OCI-LY3 (cell line): ENCODE measurements around the gene FSTL4.
A peak's percentile ranks its signal among the peaks of the same experiment; 100 is the strongest.

Experiments
- H2AFZ ChIP-seq: fragments of 200-600, 300-600 bp; shearing (Covaris generic); 2 replicates; pipeline ENCODE4 v1.6.0; 2014; ENCODE audit warnings: antibody characterized with exemption, low read depth, low read length
- H3K27ac ChIP-seq: fragments of 200-600, 300-600 bp; sonication (generic); 2 replicates; pipeline ENCODE4 v1.5.1; 2014; ENCODE audit warnings: mild to moderate bottlenecking, low read length, moderate library complexity, mixed read lengths
- H3K27me3 ChIP-seq: fragments of 200-600, 300-600 bp; sonication (generic); 2 replicates; pipeline ENCODE4 v1.6.1; 2014; ENCODE audit warnings: low read depth, low read length, mixed read lengths
- H3K36me3 ChIP-seq: fragments of 200-600, 300-600 bp; sonication (generic); replicated peaks from 2 replicates; pipeline ENCODE3; 2014; ENCODE audit warnings: low read depth, low read length, mixed read lengths
- H3K4me1 ChIP-seq: fragments of 300-600, 200-600 bp; sonication (generic); 2 replicates; pipeline ENCODE4 v1.6.1; 2014; ENCODE audit warnings: low read length, mixed read lengths
- H3K4me2 ChIP-seq: fragments of 200-600, 300-600 bp; sonication (generic); 2 replicates; pipeline ENCODE4 v1.6.1; 2014; ENCODE audit warnings: low read length, mixed read lengths
- H3K4me3 ChIP-seq: fragments of 300-600, 200-600 bp; sonication (generic); 2 replicates; pipeline ENCODE4 v1.5.1; 2014; ENCODE audit warnings: antibody characterized with exemption, mild to moderate bottlenecking, low read length, moderate library complexity
- H3K79me2 ChIP-seq: fragments of 300-600, 200-600 bp; shearing (Covaris generic); 2 replicates; pipeline ENCODE4 v1.6.1; 2014; ENCODE audit warnings: mild to moderate bottlenecking, low read length, mixed read lengths
- H3K9ac ChIP-seq: fragments of 300-600, 200-600 bp; shearing (Covaris generic); 2 replicates; pipeline ENCODE4 v1.6.0; 2014; ENCODE audit warnings: mild to moderate bottlenecking, low read length, moderate library complexity
- H3K9me3 ChIP-seq: fragments of 200-600, 300-600 bp; shearing (Covaris generic); 2 replicates; pipeline ENCODE4 v1.6.1; 2014; ENCODE audit warnings: low read length, mixed read lengths; ENCODE audit not compliant: insufficient read depth
- H4K20me1 ChIP-seq: fragments of 200-600, 300-600 bp; sonication (generic); 2 replicates; pipeline ENCODE4 v1.6.1; 2016; ENCODE audit warnings: low read length, mixed read lengths; ENCODE audit not compliant: insufficient read depth
- EZH2phosphoT487 ChIP-seq: fragments of 200-600 bp; shearing (Covaris generic); IDR thresholded peaks from 2 replicates; pipeline ENCODE4 v1.6.1; 2018; ENCODE audit warnings: antibody characterized with exemption, mixed run types, low read depth
- TF ChIP-seq, protein P1 (sequence below): fragments of 200-600, 300-600 bp; sonication (generic); IDR thresholded peaks from 2 replicates; pipeline ENCODE4 v1.5.1; 2014; ENCODE audit warnings: antibody characterized with exemption, low read length, low read depth

The FSTL4 gene

GRCh38 chr5:133612249-133612860 is at the start of gene FSTL4:
TSS of gene FSTL4 (minus strand) at chr5:133612541.
- no peaks in the 10 kb centered on the region for H3K27me3 ChIP-seq
- TF ChIP-seq EZH2phosphoT487: no peak
- TF ChIP-seq, protein P1, sequence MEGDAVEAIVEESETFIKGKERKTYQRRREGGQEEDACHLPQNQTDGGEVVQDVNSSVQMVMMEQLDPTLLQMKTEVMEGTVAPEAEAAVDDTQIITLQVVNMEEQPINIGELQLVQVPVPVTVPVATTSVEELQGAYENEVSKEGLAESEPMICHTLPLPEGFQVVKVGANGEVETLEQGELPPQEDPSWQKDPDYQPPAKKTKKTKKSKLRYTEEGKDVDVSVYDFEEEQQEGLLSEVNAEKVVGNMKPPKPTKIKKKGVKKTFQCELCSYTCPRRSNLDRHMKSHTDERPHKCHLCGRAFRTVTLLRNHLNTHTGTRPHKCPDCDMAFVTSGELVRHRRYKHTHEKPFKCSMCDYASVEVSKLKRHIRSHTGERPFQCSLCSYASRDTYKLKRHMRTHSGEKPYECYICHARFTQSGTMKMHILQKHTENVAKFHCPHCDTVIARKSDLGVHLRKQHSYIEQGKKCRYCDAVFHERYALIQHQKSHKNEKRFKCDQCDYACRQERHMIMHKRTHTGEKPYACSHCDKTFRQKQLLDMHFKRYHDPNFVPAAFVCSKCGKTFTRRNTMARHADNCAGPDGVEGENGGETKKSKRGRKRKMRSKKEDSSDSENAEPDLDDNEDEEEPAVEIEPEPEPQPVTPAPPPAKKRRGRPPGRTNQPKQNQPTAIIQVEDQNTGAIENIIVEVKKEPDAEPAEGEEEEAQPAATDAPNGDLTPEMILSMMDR: no peak
- H3K4me2 ChIP-seq: no peak within 1 kb of the TSS
- H4K20me1 ChIP-seq: no peaks in the 10 kb centered on the region
- no peaks in the 10 kb centered on the region for H3K9me3 ChIP-seq
- H3K36me3 ChIP-seq: no peaks in the 10 kb centered on the region
- H3K4me3 ChIP-seq: no peak within 1 kb of the TSS
- H2AFZ ChIP-seq: no peak within 1 kb of the TSS
- H3K27ac ChIP-seq: no peak within 1 kb of the TSS
- no peak within 1 kb of the TSS for H3K9ac ChIP-seq
- H3K79me2 ChIP-seq: no peaks in the 10 kb centered on the region
- H3K4me1 ChIP-seq: no peaks in the 10 kb centered on the region

GRCh38 chr5:133661389-133661788 is 49.0 kb upstream of the FSTL4 start:
- no peak for TF ChIP-seq EZH2phosphoT487
- TF ChIP-seq, protein P1: no peak
- H3K27ac ChIP-seq: no peak overlapping the region

GRCh38 chr5:133658327-133658726 is 46.0 kb upstream of the FSTL4 start:
- Histone ChIP-seq H3K4me2 (peak overlapping the region; percentile 24), H3K79me2 (no peaks in the 10 kb centered on the region)
- no peak for TF ChIP-seq EZH2phosphoT487
- TF ChIP-seq, protein P1: no peak

More at GRCh38 chr5:133661389-133661788, 49.0 kb upstream of the FSTL4 start:
- Histone ChIP-seq H3K79me2 (no peaks in the 10 kb centered on the region), H3K9ac (no peak overlapping the region), H2AFZ (no peak overlapping the region), H3K4me3 (no peak overlapping the region), H4K20me1 (no peaks in the 10 kb centered on the region), H3K4me1 (peaks cover 10% of the 10 kb centered on the region), H3K36me3 (no peaks in the 10 kb centered on the region), H3K27me3 (no peaks in the 10 kb centered on the region), H3K9me3 (no peaks in the 10 kb centered on the region), H3K4me2 (no peak overlapping the region)

DNA sequence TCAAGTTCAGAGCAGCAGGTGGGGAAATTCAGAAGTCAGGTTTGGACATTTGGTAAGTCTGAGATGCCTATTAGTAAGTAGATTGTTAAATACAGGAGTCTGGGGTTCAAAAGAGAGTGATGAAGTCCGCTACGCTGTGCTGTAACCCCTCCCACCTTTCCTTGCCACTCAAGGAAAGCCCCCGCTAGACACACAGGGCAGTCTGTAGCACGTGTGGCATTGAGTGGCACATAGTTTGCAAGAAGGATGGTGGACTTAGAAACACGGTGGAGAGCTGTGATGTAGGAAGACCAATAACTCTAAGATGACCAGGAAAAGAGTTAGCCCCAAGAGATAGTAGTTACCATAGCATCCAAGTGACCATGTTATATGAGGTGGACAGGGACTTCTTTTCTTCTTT is 44.7 kb upstream of the FSTL4 start:
- H3K27me3 ChIP-seq: no peaks in the 10 kb centered on the region
- no peak overlapping the region for H2AFZ ChIP-seq
- H3K4me1 ChIP-seq: peaks cover 10% of the 10 kb centered on the region
- no peak overlapping the region for H3K4me3 ChIP-seq
- H3K79me2 ChIP-seq: no peaks in the 10 kb centered on the region
- H3K4me2 ChIP-seq: no peak overlapping the region
- no peaks in the 10 kb centered on the region for H3K9me3 ChIP-seq
- no peaks in the 10 kb centered on the region for H4K20me1 ChIP-seq
- no peak overlapping the region for H3K9ac ChIP-seq
- TF ChIP-seq, protein P1: no peak
- TF ChIP-seq EZH2phosphoT487: no peak
- no peak overlapping the region for H3K27ac ChIP-seq
- no peaks in the 10 kb centered on the region for H3K36me3 ChIP-seq

More at GRCh38 chr5:133658327-133658726, 46.0 kb upstream of the FSTL4 start:
- no peak overlapping the region for H2AFZ ChIP-seq
- no peak overlapping the region for H3K4me3 ChIP-seq
- H3K9ac ChIP-seq: no peak overlapping the region
- H3K9me3 ChIP-seq: no peaks in the 10 kb centered on the region
- no peak overlapping the region for H3K27ac ChIP-seq
- H3K27me3 ChIP-seq: no peaks in the 10 kb centered on the region
- H3K4me1 ChIP-seq: peaks cover 10% of the 10 kb centered on the region
- H4K20me1 ChIP-seq: no peaks in the 10 kb centered on the region
- H3K36me3 ChIP-seq: no peaks in the 10 kb centered on the region
